Kidney epithelial cell (primary cell): ENCODE measurements around the gene CD22. TPM values are rescaled to one million over a fixed set of nuclear protein-coding genes. Genes with fewer than 3 reads are reported as not detected.
"Not testable (repeated sequence)": the region's sequence is repeated elsewhere in the genome, so short reads cannot be mapped to it uniquely, and the experiment has no call there.

Experiments used
- DNase-seq: peaks from one replicate; pipeline ENCODE4 v3.0.0-alpha.2; 2010; ENCODE audit warnings: low read depth
- H3K27me3 ChIP-seq: 2 replicates; pipeline ENCODE4 v1.6.0; 2011; ENCODE audit warnings: low read length; ENCODE audit not compliant: control insufficient read depth, insufficient read depth
- H3K36me3 ChIP-seq: 2 replicates; pipeline ENCODE4 v1.5.1; 2011; ENCODE audit warnings: low read length; ENCODE audit not compliant: control insufficient read depth, insufficient read depth
- H3K4me3 ChIP-seq: 2 replicates; pipeline ENCODE4 v1.5.1; 2011; ENCODE audit warnings: low read depth, mild to moderate bottlenecking, control low read depth, low read length
- total RNA-seq: library from RNA; depleted of rRNA; stranded (reverse); fragments of >200 nt; gene quantifications from 2 replicates; pipeline ENCODE4 v1.2.3, GENCODE V29; 2015
- TF ChIP-seq, protein P1 (sequence below): IDR thresholded peaks from 2 replicates; pipeline ENCODE4 v1.5.1; 2011; ENCODE audit warnings: mild to moderate bottlenecking, moderate library complexity, low read length, control low read depth, inconsistent platforms; ENCODE audit not compliant: insufficient read depth, poor library complexity, severe bottlenecking

The CD22 gene
- total RNA-seq, 1 donor from 2014 or later, result 2.9 TPM

DNA sequence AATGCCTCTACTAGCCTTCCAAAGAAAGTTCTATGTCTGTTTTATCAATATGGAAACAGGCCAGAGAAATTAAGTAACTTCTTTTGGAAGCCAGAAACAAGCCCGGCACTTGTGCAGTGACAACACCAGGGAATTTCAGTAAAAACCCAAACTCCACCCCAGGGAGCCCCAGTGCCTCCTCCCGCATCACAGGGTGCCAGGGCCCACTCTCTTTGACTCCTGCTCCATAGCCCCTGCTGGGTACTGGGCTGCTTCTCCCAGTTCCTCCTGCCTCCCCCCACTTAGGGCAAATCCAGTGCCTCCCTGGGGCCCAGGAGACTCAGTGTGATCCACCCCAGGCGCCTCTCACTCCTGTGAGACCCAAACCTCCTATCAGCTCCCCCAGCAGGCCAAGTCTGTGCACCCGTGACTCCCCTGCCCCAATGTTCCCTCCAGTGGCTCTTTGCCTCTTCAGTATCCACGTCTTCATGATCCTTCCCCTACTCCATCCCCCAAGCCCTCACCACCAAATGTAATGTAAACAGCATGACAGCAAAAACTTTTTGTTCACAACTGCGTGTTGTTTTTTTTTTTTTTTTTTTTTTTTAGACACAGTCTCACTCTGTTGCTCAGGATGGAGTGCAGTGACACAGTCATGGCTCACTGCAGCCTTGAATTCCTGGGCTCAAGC, 26.9 kb downstream of the CD22 start:
- Histone ChIP-seq H3K27me3 (peaks cover 5% of the 10 kb centered on the region), H3K36me3 (no peaks in the 10 kb centered on the region), H3K4me3 (no peak overlapping the region)
- TF ChIP-seq, protein P1, sequence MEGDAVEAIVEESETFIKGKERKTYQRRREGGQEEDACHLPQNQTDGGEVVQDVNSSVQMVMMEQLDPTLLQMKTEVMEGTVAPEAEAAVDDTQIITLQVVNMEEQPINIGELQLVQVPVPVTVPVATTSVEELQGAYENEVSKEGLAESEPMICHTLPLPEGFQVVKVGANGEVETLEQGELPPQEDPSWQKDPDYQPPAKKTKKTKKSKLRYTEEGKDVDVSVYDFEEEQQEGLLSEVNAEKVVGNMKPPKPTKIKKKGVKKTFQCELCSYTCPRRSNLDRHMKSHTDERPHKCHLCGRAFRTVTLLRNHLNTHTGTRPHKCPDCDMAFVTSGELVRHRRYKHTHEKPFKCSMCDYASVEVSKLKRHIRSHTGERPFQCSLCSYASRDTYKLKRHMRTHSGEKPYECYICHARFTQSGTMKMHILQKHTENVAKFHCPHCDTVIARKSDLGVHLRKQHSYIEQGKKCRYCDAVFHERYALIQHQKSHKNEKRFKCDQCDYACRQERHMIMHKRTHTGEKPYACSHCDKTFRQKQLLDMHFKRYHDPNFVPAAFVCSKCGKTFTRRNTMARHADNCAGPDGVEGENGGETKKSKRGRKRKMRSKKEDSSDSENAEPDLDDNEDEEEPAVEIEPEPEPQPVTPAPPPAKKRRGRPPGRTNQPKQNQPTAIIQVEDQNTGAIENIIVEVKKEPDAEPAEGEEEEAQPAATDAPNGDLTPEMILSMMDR, result no peak
- DNase-seq, result no peak

DNA sequence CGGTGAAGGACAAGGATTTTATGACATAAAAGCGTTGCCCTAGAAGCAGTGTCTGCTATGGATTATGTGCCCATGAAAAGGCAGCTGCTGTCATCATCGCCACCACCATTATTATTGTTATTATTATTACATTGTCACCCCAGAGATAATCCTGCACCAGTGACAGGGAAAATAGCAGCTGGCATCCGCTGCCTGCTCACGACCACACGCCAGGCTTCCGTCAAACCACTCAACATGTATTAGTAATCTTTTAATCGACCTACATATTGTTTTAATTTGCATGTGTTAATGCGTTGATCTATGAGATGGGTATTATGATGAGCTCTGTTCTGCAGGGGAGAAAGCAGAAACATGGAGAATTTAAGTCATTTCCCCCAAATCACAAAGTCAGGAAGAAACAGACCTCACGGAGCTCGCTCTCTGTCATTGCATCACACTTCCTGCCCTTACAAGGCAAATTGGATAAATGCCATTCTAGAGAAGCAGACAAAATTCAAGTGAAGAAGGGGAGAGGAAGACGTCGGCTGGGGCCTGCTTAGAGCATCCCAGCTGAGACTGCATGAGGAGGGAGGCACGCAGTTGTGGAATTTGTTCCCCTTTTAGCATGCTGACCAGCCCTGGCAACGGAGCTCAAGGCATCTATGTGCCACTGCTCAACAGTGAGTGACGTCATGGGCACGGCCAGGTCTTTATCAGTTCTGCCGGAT, 29.0 kb downstream of the CD22 start, which contains the start of gene FFAR3:
Gene FFAR3 (plus strand): TSS at position 594 of the 707 bp plus-strand sequence. CDS start 431 bp downstream, outside the sequence.
- H3K36me3 ChIP-seq, result no peaks in the 10 kb centered on the region
- DNase-seq, result no peak
- TF ChIP-seq, protein P1, result no peak
- H3K4me3 ChIP-seq, result no peak within 1 kb of the TSS
- no peaks in the 10 kb centered on the region for H3K27me3 ChIP-seq

DNA sequence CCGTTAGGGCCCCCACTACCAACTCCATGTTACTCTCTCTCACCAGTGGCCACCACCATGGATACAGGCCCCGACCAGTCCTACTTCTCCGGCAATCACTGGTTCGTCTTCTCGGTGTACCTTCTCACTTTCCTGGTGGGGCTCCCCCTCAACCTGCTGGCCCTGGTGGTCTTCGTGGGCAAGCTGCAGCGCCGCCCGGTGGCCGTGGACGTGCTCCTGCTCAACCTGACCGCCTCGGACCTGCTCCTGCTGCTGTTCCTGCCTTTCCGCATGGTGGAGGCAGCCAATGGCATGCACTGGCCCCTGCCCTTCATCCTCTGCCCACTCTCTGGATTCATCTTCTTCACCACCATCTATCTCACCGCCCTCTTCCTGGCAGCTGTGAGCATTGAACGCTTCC, 29.8 kb downstream of the CD22 start:
- not testable (repeated sequence) for DNase-seq, H3K36me3 ChIP-seq, H3K4me3 ChIP-seq, H3K27me3 ChIP-seq

DNA sequence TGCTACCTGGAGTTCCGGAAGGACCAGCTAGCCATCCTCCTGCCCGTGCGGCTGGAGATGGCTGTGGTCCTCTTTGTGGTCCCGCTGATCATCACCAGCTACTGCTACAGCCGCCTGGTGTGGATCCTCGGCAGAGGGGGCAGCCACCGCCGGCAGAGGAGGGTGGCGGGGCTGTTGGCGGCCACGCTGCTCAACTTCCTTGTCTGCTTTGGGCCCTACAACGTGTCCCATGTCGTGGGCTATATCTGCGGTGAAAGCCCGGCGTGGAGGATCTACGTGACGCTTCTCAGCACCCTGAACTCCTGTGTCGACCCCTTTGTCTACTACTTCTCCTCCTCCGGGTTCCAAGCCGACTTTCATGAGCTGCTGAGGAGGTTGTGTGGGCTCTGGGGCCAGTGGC, 30.4 kb downstream of the CD22 start:
- H3K27me3 ChIP-seq, H3K36me3 ChIP-seq, H3K4me3 ChIP-seq, DNase-seq: not testable (repeated sequence)

DNA sequence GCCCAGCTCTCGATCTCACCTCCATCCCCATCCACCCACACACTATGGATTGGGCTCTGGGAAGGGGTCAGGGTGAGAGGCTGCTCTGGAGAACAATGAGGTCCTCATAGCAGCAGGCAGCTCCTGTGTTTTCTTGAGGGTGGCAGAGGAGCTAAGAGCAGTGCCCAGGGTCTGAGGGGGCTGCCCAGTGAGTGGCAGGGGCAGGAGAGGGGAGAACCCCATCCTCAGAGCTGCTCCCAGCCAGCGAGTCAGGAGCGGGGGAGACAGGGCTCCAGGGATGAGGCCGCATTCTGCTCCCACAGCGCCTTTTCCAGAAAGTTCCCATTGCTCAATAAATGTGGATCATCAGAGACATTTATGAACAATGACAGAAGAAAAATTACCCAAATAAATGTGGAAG, 31.1 kb downstream of the CD22 start:
- not testable (repeated sequence) for DNase-seq, H3K36me3 ChIP-seq, H3K27me3 ChIP-seq, H3K4me3 ChIP-seq

DNA sequence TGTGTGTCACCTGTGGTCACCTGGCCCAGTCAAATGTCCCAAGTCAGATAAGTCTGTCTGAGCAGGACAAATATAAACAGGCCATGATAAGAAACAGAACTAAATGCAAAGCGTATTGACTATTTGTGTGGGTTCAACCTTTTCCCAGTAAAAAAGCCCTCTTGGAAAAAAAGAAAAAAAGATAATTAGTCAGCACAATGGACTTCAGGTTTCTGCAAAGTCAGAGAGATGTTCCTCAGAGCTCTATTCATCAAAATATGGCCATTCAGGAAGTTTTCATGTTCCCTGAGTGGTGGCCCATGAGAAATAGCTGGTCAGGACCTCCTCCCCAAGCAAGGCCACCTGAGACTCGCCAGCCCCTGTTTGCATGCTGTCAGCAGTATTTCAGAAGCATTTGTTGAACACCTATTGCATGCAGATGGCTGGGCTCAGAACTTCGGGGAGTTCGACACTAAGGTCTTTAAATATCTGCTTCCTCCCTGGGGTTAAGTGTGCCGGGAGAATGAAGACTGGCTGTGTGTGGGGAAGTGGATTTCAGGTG, 32.0 kb downstream of the CD22 start:
- DNase-seq, result no peak
- Histone ChIP-seq H3K4me3 (no peak overlapping the region), H3K27me3 (no peaks in the 10 kb centered on the region)

More for the DNA sequence above, 32.0 kb downstream of the CD22 start:
- no peaks in the 10 kb centered on the region for H3K36me3 ChIP-seq
- TF ChIP-seq, protein P1, result no peak
